ENCODE data around the gene LIN9.

The LIN9 gene

GRCh38 chr1:226309398-226310244 is 657 bp upstream of the LIN9 start:
- peak overlapping the region; percentile 80 to 92 for H3K4me3 Mint-ChIP-seq
- H3K27me3 Mint-ChIP-seq: peaks cover 13 to 15% of the 10 kb centered on the region in 2 donors
- no peaks in the 10 kb centered on the region for H3K36me3 Mint-ChIP-seq
- H3K27ac Mint-ChIP-seq: peak overlapping the region; percentile 25
- ATAC-seq (replicated peaks): peak; percentile 63 to 69
- H3K4me1 Mint-ChIP-seq: peaks cover 4 to 18% of the 10 kb centered on the region in 2 donors
- DNase-seq: no peak
- H3K9me3 Mint-ChIP-seq: no peaks in the 10 kb centered on the region

DNA sequence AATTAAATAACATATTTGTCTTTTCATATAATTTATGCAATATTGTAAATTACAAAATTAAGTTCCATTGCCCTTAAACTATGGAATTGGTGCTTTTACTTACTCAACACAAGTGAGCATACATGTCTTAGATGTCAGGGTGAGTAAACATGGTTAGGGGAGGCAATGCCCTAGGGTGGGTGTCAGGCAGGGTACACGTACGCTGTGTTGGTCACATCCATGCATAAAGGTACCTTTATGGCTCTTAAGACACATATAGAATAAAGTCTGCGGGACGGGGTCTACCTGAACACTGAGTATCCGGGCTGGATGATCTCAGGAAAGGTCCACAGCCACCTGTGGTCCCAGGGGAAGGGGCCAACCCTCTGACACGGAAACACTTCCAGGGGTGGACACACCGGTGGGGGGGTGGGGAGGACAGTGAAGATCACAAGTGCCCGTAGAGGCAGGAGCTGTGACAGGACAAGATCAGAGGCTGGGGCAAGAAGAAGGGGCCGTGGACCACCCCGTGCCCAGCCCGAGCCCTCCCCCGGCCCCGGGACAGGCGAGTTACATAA is 720 bp downstream of the LIN9 start:
- Mint-ChIP-seq H3K9me3 (no peaks in the 10 kb centered on the region), H3K4me1 (peaks cover 4 to 19% of the 10 kb centered on the region in 2 donors), H3K27me3 (peaks cover 13 to 15% of the 10 kb centered on the region in 2 donors), H3K27ac (peak overlapping the region; percentile 85), H3K4me3 (peak overlapping the region; percentile 85 to 92), H3K36me3 (no peaks in the 10 kb centered on the region)
- ATAC-seq (replicated peaks) (peak; percentile 15 to 27), DNase-seq (peak; percentile 10)

- H3K27ac Mint-ChIP-seq: no peak overlapping the region
- ATAC-seq (replicated peaks) (no peak), DNase-seq (no peak)
- peaks cover 9 to 27% of the 10 kb centered on the region in 2 donors for H3K4me1 Mint-ChIP-seq
- peaks cover 13 to 15% of the 10 kb centered on the region in 2 donors for H3K27me3 Mint-ChIP-seq
- no peaks in the 10 kb centered on the region for H3K9me3 Mint-ChIP-seq
- peaks cover 0 to 1% of the 10 kb centered on the region in 2 donors for H3K36me3 Mint-ChIP-seq
- no peak overlapping the region for H3K4me3 Mint-ChIP-seq
Observed at GRCh38 chr1:226306425-226306824, 2.5 kb downstream of the LIN9 start.

DNA sequence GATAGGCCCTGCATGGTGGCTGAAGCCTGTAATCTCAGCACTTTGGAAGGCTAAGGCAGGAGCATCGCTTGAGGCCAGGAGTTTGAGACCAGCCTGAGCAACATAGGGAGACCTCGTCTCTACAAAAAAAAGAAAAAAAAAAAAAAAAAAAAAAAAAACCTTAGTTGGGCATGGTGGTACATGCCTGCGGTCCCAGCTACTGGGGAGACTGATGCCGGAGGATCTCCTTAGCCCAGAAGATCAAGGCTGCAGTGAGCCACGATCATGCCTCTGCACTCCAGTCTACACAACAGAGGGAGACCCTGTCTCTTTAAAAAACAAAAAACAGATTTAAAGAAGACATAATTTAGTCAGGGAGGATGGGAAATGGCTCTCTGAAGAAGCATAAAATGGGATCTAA is 3.8 kb downstream of the LIN9 start:
- peaks cover 2 to 5% of the 10 kb centered on the region in 2 donors for H3K36me3 Mint-ChIP-seq

DNA sequence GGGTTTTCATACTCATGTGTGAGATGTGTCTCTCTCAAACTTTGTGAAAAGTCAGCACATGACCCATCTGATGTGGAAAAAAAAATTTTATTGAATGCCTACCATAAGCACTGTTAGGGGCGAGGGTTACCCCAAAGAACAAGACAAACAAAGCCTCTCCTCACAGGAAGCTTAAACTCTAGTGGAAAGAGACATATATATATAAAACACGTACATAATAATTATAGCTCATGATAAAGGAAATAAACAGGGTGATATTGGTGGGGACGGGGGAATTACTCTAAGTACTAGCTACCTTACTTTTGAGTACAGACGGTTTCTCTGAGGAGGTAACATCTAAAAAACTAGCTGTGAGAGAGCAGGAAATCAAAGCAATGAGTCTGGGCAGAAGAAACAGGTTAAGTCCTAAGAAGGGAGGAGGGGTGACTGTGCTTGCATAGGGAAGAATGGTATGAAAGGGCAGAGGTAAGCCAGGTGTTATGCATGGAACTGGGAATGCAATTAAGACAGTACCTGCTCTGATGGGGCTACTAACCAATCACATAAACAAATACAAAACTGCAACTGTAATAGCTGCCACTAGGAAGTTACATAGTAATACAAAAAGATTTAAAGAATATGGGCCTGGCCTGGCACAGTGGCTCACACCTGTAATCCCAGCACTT is 4.5 kb downstream of the LIN9 start:
- no peak for DNase-seq
- no peak for ATAC-seq (replicated peaks)
- H3K4me3 Mint-ChIP-seq: no peak overlapping the region
- peaks cover 11 to 17% of the 10 kb centered on the region in 2 donors for H3K4me1 Mint-ChIP-seq
- no peaks in the 10 kb centered on the region for H3K27me3 Mint-ChIP-seq
- H3K9me3 Mint-ChIP-seq: no peaks in the 10 kb centered on the region
- H3K27ac Mint-ChIP-seq: no peak overlapping the region
- peaks cover 2 to 5% of the 10 kb centered on the region in 2 donors for H3K36me3 Mint-ChIP-seq

More for the DNA sequence above, 3.8 kb downstream of the LIN9 start:
- H3K27ac Mint-ChIP-seq: no peak overlapping the region
- H3K27me3 Mint-ChIP-seq: peaks cover 5 to 7% of the 10 kb centered on the region in 2 donors
- no peaks in the 10 kb centered on the region for H3K9me3 Mint-ChIP-seq
- no peak overlapping the region for H3K4me3 Mint-ChIP-seq
- H3K4me1 Mint-ChIP-seq: peaks cover 11 to 24% of the 10 kb centered on the region in 2 donors
- DNase-seq (no peak), ATAC-seq (replicated peaks) (no peak)

- Mint-ChIP-seq H3K36me3 (peaks cover 11 to 12% of the 10 kb centered on the region in 2 donors), H3K27me3 (no peaks in the 10 kb centered on the region), H3K27ac (no peak overlapping the region), H3K4me1 (peaks cover 11 to 17% of the 10 kb centered on the region in 2 donors), H3K4me3 (no peak overlapping the region), H3K9me3 (no peaks in the 10 kb centered on the region)
- DNase-seq (no peak), ATAC-seq (replicated peaks) (no peak)
Observed at GRCh38 chr1:226302731-226303130, 6.2 kb downstream of the LIN9 start.

GRCh38 chr1:226296911-226297310 is 12.1 kb downstream of the LIN9 start:
- peaks cover 19 to 20% of the 10 kb centered on the region in 2 donors for H3K36me3 Mint-ChIP-seq
- no peak overlapping the region for H3K27ac Mint-ChIP-seq
- H3K27me3 Mint-ChIP-seq: no peaks in the 10 kb centered on the region
- DNase-seq (no peak), ATAC-seq (replicated peaks) (no peak)
- H3K9me3 Mint-ChIP-seq: no peaks in the 10 kb centered on the region
- H3K4me1 Mint-ChIP-seq: peaks cover 0 to 3% of the 10 kb centered on the region in 2 donors
- H3K4me3 Mint-ChIP-seq: no peak overlapping the region

- Mint-ChIP-seq H3K36me3 (peaks cover 10 to 16% of the 10 kb centered on the region in 2 donors), H3K9me3 (no peaks in the 10 kb centered on the region), H3K27ac (no peak overlapping the region), H3K4me3 (no peak overlapping the region), H3K27me3 (no peaks in the 10 kb centered on the region), H3K4me1 (no peaks in the 10 kb centered on the region)
- no peak for DNase-seq
- ATAC-seq (replicated peaks): no peak
Observed at GRCh38 chr1:226293553-226293920, 15.4 kb downstream of the LIN9 start.

DNA sequence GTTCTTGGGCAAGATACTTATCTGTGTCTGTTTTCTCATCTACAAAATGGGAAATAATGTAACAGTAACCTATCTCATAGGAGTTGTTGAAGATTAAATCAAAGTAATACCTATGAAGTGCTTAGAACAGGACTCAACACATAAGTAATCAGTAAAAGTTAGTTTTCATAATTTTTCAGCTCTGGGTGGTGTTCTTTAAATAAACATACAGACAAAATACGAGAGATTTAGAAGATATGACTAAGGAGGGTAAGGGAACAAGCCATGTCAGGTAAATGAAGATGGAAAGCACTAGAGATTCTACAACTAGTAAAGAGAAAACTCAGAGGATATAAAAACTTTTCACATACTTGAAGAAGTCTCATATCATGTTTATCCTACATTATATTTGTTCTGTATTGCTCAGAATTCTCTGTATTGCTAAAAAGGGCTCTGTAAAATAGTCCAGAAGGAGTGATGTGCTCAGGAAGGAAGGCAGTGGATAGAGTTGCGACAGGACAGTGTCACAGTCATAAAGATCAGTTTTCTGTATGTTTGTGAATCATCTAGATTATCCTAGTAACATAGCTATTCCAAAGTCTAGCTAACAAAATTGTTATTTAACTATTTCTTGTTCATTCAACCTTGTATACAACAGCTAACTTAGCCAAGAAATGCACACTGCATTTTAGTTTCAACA is 16.0 kb downstream of the LIN9 start:
- H3K4me1 Mint-ChIP-seq: no peaks in the 10 kb centered on the region
- H3K36me3 Mint-ChIP-seq: peaks cover 10 to 13% of the 10 kb centered on the region in 2 donors
- H3K4me3 Mint-ChIP-seq: no peak overlapping the region
- no peak overlapping the region for H3K27ac Mint-ChIP-seq
- no peak for DNase-seq
- no peaks in the 10 kb centered on the region for H3K9me3 Mint-ChIP-seq
- ATAC-seq (replicated peaks): no peak
- no peaks in the 10 kb centered on the region for H3K27me3 Mint-ChIP-seq

GRCh38 chr1:226287587-226287986 is 21.4 kb downstream of the LIN9 start:
- Mint-ChIP-seq H3K9me3 (no peaks in the 10 kb centered on the region), H3K36me3 (peaks cover 4 to 15% of the 10 kb centered on the region in 2 donors), H3K4me1 (no peaks in the 10 kb centered on the region), H3K4me3 (no peak overlapping the region), H3K27ac (no peak overlapping the region), H3K27me3 (no peaks in the 10 kb centered on the region)
- DNase-seq (no peak), ATAC-seq (replicated peaks) (no peak)

DNA sequence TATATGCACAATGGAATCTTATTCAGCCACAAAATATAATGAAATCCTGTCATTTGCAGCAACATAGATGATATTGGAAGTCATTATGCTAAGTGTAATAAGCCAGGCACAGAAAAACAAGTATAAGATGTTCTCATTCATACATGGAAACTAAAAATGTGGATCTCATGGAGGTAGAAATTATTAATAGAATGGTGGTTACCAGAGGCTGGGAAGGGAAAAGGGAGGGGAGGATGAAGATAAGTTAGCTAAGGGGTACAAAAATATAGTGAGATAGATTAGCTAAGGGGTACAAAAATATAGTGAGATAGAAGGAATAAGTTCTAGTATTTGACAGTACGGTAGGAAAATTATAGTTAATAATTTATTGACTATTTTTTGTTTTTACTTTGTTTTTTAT is 27.9 kb downstream of the LIN9 start:
- Mint-ChIP-seq H3K27me3 (no peaks in the 10 kb centered on the region), H3K9me3 (no peaks in the 10 kb centered on the region), H3K27ac (no peak overlapping the region), H3K4me3 (no peak overlapping the region), H3K36me3 (peaks cover 11% of the 10 kb centered on the region in 2 donors), H3K4me1 (peaks cover 6 to 9% of the 10 kb centered on the region in 2 donors)
- DNase-seq (no peak), ATAC-seq (replicated peaks) (no peak)

GRCh38 chr1:226279498-226279897 is 29.5 kb downstream of the LIN9 start:
- ATAC-seq (replicated peaks) (no peak), DNase-seq (no peak)
- H3K27me3 Mint-ChIP-seq: no peaks in the 10 kb centered on the region
- H3K4me1 Mint-ChIP-seq: peaks cover 6 to 9% of the 10 kb centered on the region in 2 donors
- no peak overlapping the region for H3K4me3 Mint-ChIP-seq
- H3K27ac Mint-ChIP-seq: no peak overlapping the region
- no peaks in the 10 kb centered on the region for H3K9me3 Mint-ChIP-seq
- H3K36me3 Mint-ChIP-seq: peaks cover 11 to 12% of the 10 kb centered on the region in 2 donors

DNA sequence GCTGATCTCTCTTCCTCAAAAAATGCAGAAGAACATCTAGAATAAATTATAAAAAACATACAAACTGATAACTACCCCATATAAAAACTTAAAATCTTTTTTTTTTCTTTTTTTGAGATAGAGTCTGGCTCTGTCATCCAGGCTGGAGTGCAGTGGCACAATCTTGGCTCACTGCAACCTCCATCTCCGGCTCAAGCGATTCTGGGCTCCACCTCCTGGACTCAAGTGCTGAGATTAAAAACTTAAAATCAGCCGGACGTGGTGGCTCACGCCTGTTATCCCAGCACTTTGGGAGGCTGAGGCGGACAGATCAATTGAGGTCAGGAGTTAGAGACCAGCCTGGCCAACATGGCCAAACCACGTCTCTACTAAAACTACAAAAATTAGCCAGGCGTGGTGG is 31.1 kb downstream of the LIN9 start:
- no peak overlapping the region for H3K4me3 Mint-ChIP-seq
- no peaks in the 10 kb centered on the region for H3K27me3 Mint-ChIP-seq
- ATAC-seq (replicated peaks): no peak
- no peaks in the 10 kb centered on the region for H3K9me3 Mint-ChIP-seq
- DNase-seq: no peak
- H3K36me3 Mint-ChIP-seq: peaks cover 8 to 15% of the 10 kb centered on the region in 2 donors
- H3K4me1 Mint-ChIP-seq: peaks cover 6 to 9% of the 10 kb centered on the region in 2 donors
- H3K27ac Mint-ChIP-seq: no peak overlapping the region

GRCh38 chr1:226276987-226277386 is 32.0 kb downstream of the LIN9 start:
- Mint-ChIP-seq H3K27me3 (no peaks in the 10 kb centered on the region), H3K4me1 (peaks cover 6 to 9% of the 10 kb centered on the region in 2 donors), H3K4me3 (no peak overlapping the region), H3K9me3 (no peaks in the 10 kb centered on the region), H3K27ac (no peak overlapping the region), H3K36me3 (peaks cover 5 to 14% of the 10 kb centered on the region in 2 donors)
- ATAC-seq (replicated peaks) (no peak), DNase-seq (no peak)
